OCI-LY7 (cell line): Measurements from ENCODE around the gene ODF4. TPM values are rescaled to one million over a fixed set of nuclear protein-coding genes. Genes with fewer than 3 reads are reported as not detected.
A peak's percentile ranks its signal among the peaks of the same experiment; 100 is the strongest.

Experiments
- BruUV-seq: library from RNA; stranded (reverse); fragments of 400-500 nt; replicated peaks from 2 replicates; lab custom pipeline; 2021; lab: Mats Ljungman, UMichigan
- CTCF ChIA-PET: fragments of 300-600 bp; sonication (Branson Sonifier 250); formaldehyde crosslinking; loops from one replicate; lab custom pipeline; 2022; ENCODE audit warnings: antibody characterized with exemption; ENCODE audit not compliant: unreplicated experiment; lab: Charles Lee
- POLR2A ChIA-PET: fragments of 300-600 bp; sonication (Branson Sonifier 250); formaldehyde crosslinking; loops from one replicate; lab custom pipeline; 2022; ENCODE audit warnings: antibody characterized with exemption; lab: Charles Lee
- DNase-seq: peaks from one replicate; pipeline ENCODE4 v3.0.0-alpha.2; 2015; ENCODE audit warnings: low spot score
- H2AFZ ChIP-seq: fragments of 200-600 bp; sonication (generic), shearing (Covaris generic); 2 replicates; pipeline ENCODE4 v1.6.1; 2014; ENCODE audit warnings: mild to moderate bottlenecking, antibody characterized with exemption, low read length, moderate library complexity
- H3K27ac ChIP-seq: fragments of 200-600 bp; sonication (generic); 2 replicates; pipeline ENCODE4 v1.5.1; 2014; ENCODE audit warnings: mixed run types, low read depth, mild to moderate bottlenecking, moderate library complexity, low read length, inconsistent platforms; ENCODE audit not compliant: poor library complexity, severe bottlenecking
- H3K36me3 ChIP-seq: fragments of 200-600 bp; sonication (generic); 2 replicates; pipeline ENCODE4 v1.6.1; 2014; ENCODE audit warnings: mild to moderate bottlenecking, antibody characterized with exemption, low read length, moderate library complexity, mixed read lengths; ENCODE audit not compliant: insufficient read depth
- H3K4me1 ChIP-seq: fragments of 200-600 bp; sonication (generic); 2 replicates; pipeline ENCODE4 v1.5.1; 2014; ENCODE audit warnings: mild to moderate bottlenecking, low read length; ENCODE audit not compliant: insufficient read depth, poor library complexity, severe bottlenecking
- H3K4me2 ChIP-seq: fragments of 200-600 bp; sonication (generic); 2 replicates; pipeline ENCODE4 v1.6.1; 2014; ENCODE audit warnings: mild to moderate bottlenecking, low read length
- H3K4me3 ChIP-seq: fragments of 200-600 bp; sonication (generic); 2 replicates; pipeline ENCODE4 v1.5.1; 2014; ENCODE audit warnings: mild to moderate bottlenecking, low read depth, low read length; ENCODE audit not compliant: poor library complexity, severe bottlenecking
- H3K79me2 ChIP-seq: fragments of 200-600 bp; sonication (generic); 2 replicates; pipeline ENCODE4 v1.6.1; 2016; ENCODE audit warnings: low read depth, mild to moderate bottlenecking, low read length, moderate library complexity, mixed read lengths; ENCODE audit not compliant: insufficient read depth
- H3K9me2 ChIP-seq: fragments of 200-600 bp; sonication (generic); 2 replicates; pipeline ENCODE4 v1.6.1; 2016; ENCODE audit warnings: mild to moderate bottlenecking, low read length, mixed read lengths; ENCODE audit not compliant: insufficient read depth
- H3K9me3 ChIP-seq: fragments of 200-600 bp; sonication (generic); 2 replicates; pipeline ENCODE4 v1.6.1; 2014; ENCODE audit warnings: mild to moderate bottlenecking, mixed run types, low read length, mixed read lengths
- H4K20me1 ChIP-seq: fragments of 200-600 bp; sonication (generic); 2 replicates; pipeline ENCODE4 v1.6.1; 2014; ENCODE audit warnings: mild to moderate bottlenecking, antibody characterized with exemption, low read length, moderate library complexity, mixed read lengths; ENCODE audit not compliant: insufficient read depth
- CTCF ChIP-seq: fragments of 200-600 bp; sonication (generic); conservative IDR thresholded peaks from 2 replicates; pipeline ENCODE4 v1.5.1; 2014; ENCODE audit warnings: mild to moderate bottlenecking, antibody characterized with exemption, low read length, moderate library complexity, mixed read lengths
- EZH2phosphoT487 ChIP-seq: fragments of 200-600 bp; sonication (generic); IDR thresholded peaks from 2 replicates; pipeline ENCODE4 v1.6.1; 2018; ENCODE audit warnings: low read depth, borderline replicate concordance, mild to moderate bottlenecking, mixed run types, antibody characterized with exemption, low read length, moderate library complexity, mixed read lengths
- intact Hi-C: fragments of 100-400 bp; cut with micrococcal nuclease; formaldehyde crosslinking; loops from one replicate; pipeline ENCODE4 v1.10.0; 2022; ENCODE audit not compliant: unreplicated experiment
- total RNA-seq, 2 experiments: library from RNA; depleted of rRNA in 1 of 2; stranded (reverse); fragments of >200 nt in 1 of 2; shearing (Covaris generic) in 1 of 2; gene quantifications; 2 replicates each; pipeline ENCODE4 v1.2.3, GENCODE V29; 2014 to 2022

Gene ODF4
- total RNA-seq, 2 experiments from 2014 or later, result not detected

GRCh38 chr17:8294814-8295316 is 44.8 kb upstream of the ODF4 start:
- POLR2A ChIA-PET, result interaction anchor here (0.7 to 2.9 kb wide), 16 partner anchors 10 to 607 kb away, joined by 3 to 20 read pairs (median 3); partner anchors contain the start of genes AURKB, CTC1, ODF4 and PFAS
- Histone ChIP-seq H2AFZ (peak overlapping the region; percentile 57; the same call in 1 of the 2 replicates), H4K20me1 (no peaks in the 10 kb centered on the region), H3K4me3 (peak overlapping the region; percentile 80), H3K9me2 (no peaks in the 10 kb centered on the region), H3K9me3 (no peaks in the 10 kb centered on the region), H3K27ac (peak overlapping the region; percentile 63), H3K36me3 (peaks cover 3% of the 10 kb centered on the region; the same call in 1 of the 2 replicates), H3K79me2 (no peaks in the 10 kb centered on the region), H3K4me1 (peaks cover 26% of the 10 kb centered on the region), H3K4me2 (peak overlapping the region; percentile 81)
- CTCF ChIA-PET, result interaction anchor here (1.0 kb wide), 1 partner anchor 46 kb away, joined by 3 read pairs; the partner anchor contains the start of gene CTC1
- no peak for DNase-seq
- no peak for TF ChIP-seq EZH2phosphoT487
- TF ChIP-seq CTCF, result no peak
- intact Hi-C loops, result no loop called here
- BruUV-seq, result TSS peak; percentile 83

- Histone ChIP-seq H3K4me2 (peak overlapping the region; percentile 49), H3K27ac (peak overlapping the region; percentile 4), H3K9me3 (no peaks in the 10 kb centered on the region), H3K4me3 (no peak overlapping the region), H4K20me1 (no peaks in the 10 kb centered on the region), H3K79me2 (no peaks in the 10 kb centered on the region), H3K9me2 (no peaks in the 10 kb centered on the region), H3K36me3 (no peaks in the 10 kb centered on the region), H3K4me1 (peaks cover 6% of the 10 kb centered on the region), H2AFZ (peak overlapping the region; percentile 75)
- DNase-seq, result no peak
- ChIA-PET POLR2A (interaction anchor here (1.1 kb wide), 1 partner anchor 77 kb away, joined by 3 read pairs; no protein-coding TSS in a partner anchor), CTCF (no interaction called here)
- intact Hi-C loops, result loop anchor here (1.0 to 5.0 kb wide), 7 partner anchors 51 to 228 kb away; partner anchors contain the start of genes CTC1 and PFAS
- no TSS peak for BruUV-seq
- TF ChIP-seq CTCF, result no peak
- no peak for TF ChIP-seq EZH2phosphoT487
Measured at GRCh38 chr17:8300226-8300625, 39.4 kb upstream of the ODF4 start.
